K562 (cell line): ENCODE results near the gene TBL1X. TPM values are rescaled to one million over a fixed set of nuclear protein-coding genes. Genes with fewer than 3 reads are reported as not detected.

Source experiments
- ATAC-seq: fragments of 200-7000 bp; cut with Tn5 transposase; 3 replicates; pipeline ENCODE4 v1.9.1; 2020; ENCODE audit warnings: moderate library complexity
- BruUV-seq: library from RNA; stranded (reverse); fragments of 400-500 nt; replicated peaks from 2 replicates; lab custom pipeline; 2021; lab: Mats Ljungman, UMichigan
- CTCF ChIA-PET: fragments of 300-600 bp; formaldehyde crosslinking; extraction: SDS; loops from one replicate; lab custom pipeline; 2021; ENCODE audit warnings: low intra/inter-chr PET ratio; lab: Yijun Ruan, JAX
- POLR2A ChIA-PET: fragments of 300-600, 350-650 bp; sonication (Branson Sonifier 250); formaldehyde crosslinking; extraction: SDS; loops from one replicate; lab custom pipeline; 2021; ENCODE audit warnings: antibody characterized with exemption, inconsistent platforms; lab: Yijun Ruan, JAX
- DNase-seq, 4 experiments: peaks; one replicate each; pipeline versions ENCODE4 v3.0.0 to v3.0.0-alpha.2; 2011 to 2018; ENCODE audit warnings: low spot score in 3 of 4, mixed read lengths in 3 of 4; ENCODE audit errors: extremely low read depth in 1 of 4
- FAIRE-seq: peaks from 2 replicates; lab custom pipeline; 2011; peaks lifted over from hg19 to GRCh38; lab: Jason Lieb, UNC
- H2AFZ ChIP-seq: 2 replicates; pipeline ENCODE4 v1.6.0; 2011; ENCODE audit warnings: low read depth, low read length, control low read depth, inconsistent platforms
- H3K27ac ChIP-seq: fragments of 200-600 bp; 3 replicates; pipeline ENCODE4 v1.8.0; 2011; ENCODE audit warnings: low read depth, mild to moderate bottlenecking, control low read depth, inconsistent platforms, low read length, moderate library complexity, mixed read lengths; ENCODE audit errors: extremely low read depth
- H3K27me3 ChIP-seq, 2 experiments: fragments of 300-600 bp in 1 of 2; 2 replicates in 1 of 2; 3 replicates in 1 of 2; pipeline versions ENCODE4 v1.6.0 to v1.8.0; 2011; ENCODE audit warnings: inconsistent platforms in 2 of 2, low read length in 2 of 2, mild to moderate bottlenecking in 1 of 2, mixed read lengths in 1 of 2, moderate library complexity in 1 of 2; ENCODE audit not compliant: control insufficient read depth in 2 of 2, insufficient read depth in 2 of 2
- H3K36me3 ChIP-seq: fragments of 300-600 bp; 3 replicates; pipeline ENCODE4 v1.8.0; 2011; ENCODE audit warnings: mild to moderate bottlenecking, low read length, inconsistent platforms; ENCODE audit not compliant: control insufficient read depth, insufficient read depth
- H3K4me1 ChIP-seq, 2 experiments: fragments of 200-600 bp in 1 of 2; replicated peaks in 1 of 2; 2 replicates in 1 of 2; 3 replicates in 1 of 2; pipeline versions ENCODE4 v1.5.1 to v1.8.0; 2011; ENCODE audit warnings: inconsistent platforms in 2 of 2, low read length in 2 of 2, mild to moderate bottlenecking in 1 of 2, mixed read lengths in 1 of 2, moderate library complexity in 1 of 2; ENCODE audit not compliant: control insufficient read depth in 2 of 2, insufficient read depth in 2 of 2
- H3K4me2 ChIP-seq: 2 replicates; pipeline ENCODE4 v1.6.1; 2011; ENCODE audit warnings: low read length, control low read depth, inconsistent platforms, mixed read lengths; ENCODE audit not compliant: insufficient read depth
- H3K4me3 ChIP-seq: fragments of 200-600 bp; sonication (generic), shearing (Covaris generic); 2 replicates; pipeline ENCODE4 v1.5.1; 2016; ENCODE audit warnings: control low read depth, inconsistent platforms
- H3K79me2 ChIP-seq: fragments of 200-600 bp; 3 replicates; pipeline ENCODE4 v1.8.0; 2011; ENCODE audit warnings: low read length, inconsistent platforms; ENCODE audit not compliant: control insufficient read depth, insufficient read depth
- H3K9ac ChIP-seq, 2 experiments: 2 replicates each; pipeline versions ENCODE4 v1.6.0 to v1.6.1; 2011; ENCODE audit warnings: low read depth in 2 of 2, low read length in 2 of 2, control low read depth in 1 of 2, inconsistent platforms in 1 of 2, mild to moderate bottlenecking in 1 of 2, mixed read lengths in 1 of 2; ENCODE audit not compliant: insufficient read depth in 1 of 2
- H3K9me1 ChIP-seq: one replicate; pipeline ENCODE4 v1.6.0; 2011; ENCODE audit warnings: inconsistent platforms, mild to moderate bottlenecking, low read length, moderate library complexity; ENCODE audit not compliant: control insufficient read depth, insufficient read depth
- H3K9me3 ChIP-seq: replicated peaks from 2 replicates; pipeline ENCODE4 v1.5.1; 2011; ENCODE audit warnings: low read depth, low read length, inconsistent platforms; ENCODE audit not compliant: control insufficient read depth, insufficient read depth
- H4K20me1 ChIP-seq: replicated peaks from 2 replicates; pipeline ENCODE4 v1.6.1; 2011; ENCODE audit warnings: low read length, inconsistent platforms, mixed read lengths; ENCODE audit not compliant: control insufficient read depth, insufficient read depth
- BDP1 ChIP-seq: IDR thresholded peaks from 3 replicates; pipeline ENCODE4 v1.6.1; 2011; ENCODE audit not compliant: insufficient read length, insufficient read depth
- KDM4B ChIP-seq, 2 experiments: fragments of 450-650 bp in 1 of 2; sonication (generic) in 1 of 2; IDR thresholded peaks; 2 replicates each; pipeline ENCODE4 v1.6.1; 2016 to 2017; ENCODE audit warnings: borderline replicate concordance in 2 of 2, antibody characterized with exemption in 1 of 2, low read depth in 1 of 2, mild to moderate bottlenecking in 1 of 2
- PML ChIP-seq: IDR thresholded peaks from 2 replicates; pipeline ENCODE4 v1.6.1; 2012; ENCODE audit warnings: low read length, inconsistent platforms
- SMARCA4 ChIP-seq: fragments of 450-650 bp; IDR thresholded peaks from 2 replicates; pipeline ENCODE4 v1.6.1; 2016
- SNRNP70 ChIP-seq: fragments of 200-400 bp; formaldehyde crosslinking; optimal IDR thresholded peaks from 2 replicates; pipeline ENCODE3; 2017; ENCODE audit warnings: low read depth, low read length
- ZC3H8 ChIP-seq: fragments of 450-650 bp; IDR thresholded peaks from 2 replicates; pipeline ENCODE4 v1.6.1; 2017
- ZNF212 ChIP-seq: fragments of 450-650 bp; formaldehyde crosslinking; IDR thresholded peaks from 2 replicates; pipeline ENCODE4 v1.4.0; 2020; ENCODE audit warnings: mild to moderate bottlenecking
- ZNF24 ChIP-seq: fragments of 450-650 bp; IDR thresholded peaks from 2 replicates; pipeline ENCODE4 v1.6.1; 2016
- ZNF584 ChIP-seq: fragments of 200-800 bp; sonication (Bioruptor generic); IDR thresholded peaks from 2 replicates; pipeline ENCODE4 v1.6.1; 2016; ENCODE audit warnings: low read depth, mild to moderate bottlenecking, missing genetic modification characterization, missing compliant biosample characterization
- WGBS: fragments of 100-300 bp; shearing (Covaris generic); methylation state at CpG from one replicate; pipeline ENCODE4 v1.1.6; 2016; ENCODE audit warnings: low coverage, mixed read lengths; ENCODE audit not compliant: insufficient coverage; ENCODE audit errors: missing lambda C conversion rate; 5-methylcytosine and 5-hydroxymethylcytosine counted together
- in situ Hi-C: fragments of 300-500 bp; cut with MboI; formaldehyde crosslinking; loops from 4 replicates; pipeline ENCODE4 v1.15.0; 2018; ENCODE audit warnings: inconsistent platforms, mixed read lengths
- intact Hi-C: fragments of 100-400 bp; cut with micrococcal nuclease; formaldehyde crosslinking; loops from 2 replicates; pipeline ENCODE4 v1.14.2; 2022
- polyA plus RNA-seq, 8 experiments: library from polyadenylated mRNA; depleted of rRNA in 4 of 8; stranded (reverse) in 5 of 8; unstranded in 3 of 8; fragments of >200 nt; fragmentation: Nextera tagmentation in 2 of 8; fragmentation: Illumina TruSeq in 1 of 8; extraction: Ambion mirVana in 2 of 8; extraction: Trizol in 1 of 8; gene quantifications; 2 replicates each; pipeline versions ENCODE4 v1.2.1 to v1.2.3, GENCODE V29; 2011 to 2014; ENCODE audit warnings: inconsistent platforms in 1 of 8, missing spikeins in 1 of 8
- total RNA-seq, 7 experiments: library from RNA; depleted of rRNA in 6 of 7; stranded (reverse); fragments of >200 nt in 6 of 7; fragmentation: Illumina TruSeq in 2 of 7; extraction: Trizol in 2 of 7; gene quantifications; 2 replicates each; pipeline versions ENCODE4 v1.2.1 to v1.2.3, GENCODE V29; 2011 to 2021; ENCODE audit warnings: low replicate concordance in 1 of 7
- TF ChIP-seq, protein P1 (sequence below), 2 experiments: fragments of 200-800 bp in 1 of 2; sonication (Bioruptor generic) in 1 of 2; sonication (generic) in 1 of 2; formaldehyde crosslinking in 1 of 2; IDR thresholded peaks in 1 of 2; conservative IDR thresholded peaks in 1 of 2; 2 replicates each; pipeline versions ENCODE4 v1.5.0 to v1.6.1; 2016 to 2020; ENCODE audit warnings: missing compliant biosample characterization in 1 of 2, missing genetic modification characterization in 1 of 2, missing genetic modification reagents in 1 of 2
- TF ChIP-seq, protein P2 (sequence below), 2 experiments: IDR thresholded peaks; 2 replicates each; pipeline ENCODE4 v1.6.1; 2012; ENCODE audit warnings: improper control_type of control experiment in 2 of 2, low read depth in 2 of 2, low read length in 2 of 2, borderline replicate concordance in 1 of 2

TBL1X gene
- total and polyA plus RNA-seq, 9 of the 15 experiments (the other 6 are each of a cell fraction or from before 2014, with no cell fraction given): 6.0 to 49.6 (median 19.7) TPM

DNA sequence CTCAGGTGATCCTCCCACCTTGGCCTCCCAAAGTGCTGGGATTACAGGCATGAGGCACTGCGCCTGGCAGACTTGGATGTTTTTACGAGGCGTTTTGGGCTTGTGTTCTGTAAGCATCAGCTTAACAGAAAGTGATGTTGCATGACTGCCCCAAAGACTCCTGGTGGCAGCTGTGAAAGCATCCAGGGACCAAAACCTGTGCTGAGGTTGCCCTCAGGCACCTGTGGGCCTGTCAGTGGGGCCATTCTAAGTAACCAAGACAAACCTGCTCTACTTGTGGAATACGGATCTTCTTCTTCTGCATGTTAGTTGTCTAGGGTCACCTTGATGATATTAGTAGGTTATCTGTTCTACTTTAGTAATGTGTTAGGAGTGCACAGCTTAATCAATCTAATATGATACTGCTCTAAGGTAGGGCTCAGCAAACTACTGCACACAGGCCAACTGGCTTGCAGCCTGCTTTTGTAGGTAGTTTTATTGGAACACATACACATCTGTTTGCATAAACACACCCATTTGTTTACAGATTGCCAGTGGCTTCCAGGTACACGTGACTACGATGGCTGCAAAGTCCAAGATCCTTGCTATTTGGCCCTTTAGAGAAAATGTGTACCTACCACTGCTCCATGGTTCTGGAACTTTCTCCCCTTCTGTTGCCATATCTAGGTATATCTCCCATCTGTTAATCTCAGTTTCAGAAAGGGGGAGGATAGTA lies 164.1 kb downstream of the TBL1X start (continued):
- TF ChIP-seq, protein P1, sequence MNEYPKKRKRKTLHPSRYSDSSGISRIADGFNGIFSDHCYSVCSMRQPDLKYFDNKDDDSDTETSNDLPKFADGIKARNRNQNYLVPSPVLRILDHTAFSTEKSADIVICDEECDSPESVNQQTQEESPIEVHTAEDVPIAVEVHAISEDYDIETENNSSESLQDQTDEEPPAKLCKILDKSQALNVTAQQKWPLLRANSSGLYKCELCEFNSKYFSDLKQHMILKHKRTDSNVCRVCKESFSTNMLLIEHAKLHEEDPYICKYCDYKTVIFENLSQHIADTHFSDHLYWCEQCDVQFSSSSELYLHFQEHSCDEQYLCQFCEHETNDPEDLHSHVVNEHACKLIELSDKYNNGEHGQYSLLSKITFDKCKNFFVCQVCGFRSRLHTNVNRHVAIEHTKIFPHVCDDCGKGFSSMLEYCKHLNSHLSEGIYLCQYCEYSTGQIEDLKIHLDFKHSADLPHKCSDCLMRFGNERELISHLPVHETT (CRISPR knock-in tag; conservative IDR thresholded peaks at IDR 0.05 in 1 of 2, IDR thresholded peaks at IDR 0.05 in 1 of 2): no peak
- TF ChIP-seq PML (no peak), SNRNP70 (no peak), ZC3H8 (no peak)
- TF ChIP-seq, all 486 proteins: peak for 0

DNA sequence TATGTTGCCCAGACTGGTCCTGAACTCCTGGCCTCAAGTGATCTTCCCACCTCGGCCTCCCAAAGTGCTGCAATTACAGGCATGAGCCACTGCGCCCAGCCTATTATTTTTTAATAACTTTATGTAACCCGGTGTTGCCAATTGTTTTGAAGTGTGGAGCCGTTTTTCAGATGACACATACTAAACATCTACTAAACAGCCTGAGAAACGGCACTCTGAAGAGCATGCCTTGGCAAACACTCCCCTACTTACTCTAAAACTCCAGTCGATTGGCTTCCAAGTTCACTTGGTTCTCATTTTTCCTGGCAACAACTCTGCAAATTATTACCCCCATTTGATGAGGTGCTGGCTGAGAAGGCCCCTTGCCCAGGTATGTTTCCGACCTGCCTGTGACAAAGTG lies 169.7 kb downstream of the TBL1X start:
- Histone ChIP-seq H3K4me3 (no peak overlapping the region), H3K36me3 (no peaks in the 10 kb centered on the region), H3K9ac (no peak overlapping the region), H3K4me2 (no peak overlapping the region), H3K9me1 (no peaks in the 10 kb centered on the region), H3K79me2 (peaks cover 8% of the 10 kb centered on the region; the same call in 1 of the 3 replicates), H3K9me3 (no peaks in the 10 kb centered on the region), H3K27ac (no peak overlapping the region), H3K4me1 (no peaks in the 10 kb centered on the region), H3K27me3 (no peaks in the 10 kb centered on the region), H4K20me1 (no peaks in the 10 kb centered on the region), H2AFZ (no peak overlapping the region)
- DNase-seq: no peak
- BruUV-seq: no TSS peak
- POLR2A ChIA-PET: interaction anchor here (0.6 to 1.0 kb wide), 2 partner anchors 12 to 293 kb away, joined by 3 to 4 read pairs; no protein-coding TSS in a partner anchor
- no peak for ATAC-seq
- in situ Hi-C loops (no loop called here), intact Hi-C loops (no loop called here)
- WGBS: 71% methylated on average over 3 of the region's 7 CpGs
- CTCF ChIA-PET: no interaction called here
- no peak for FAIRE-seq
- TF ChIP-seq BDP1 (no peak), ZNF212 (CRISPR knock-in tag) (no peak), KDM4B (IDR thresholded peaks at IDR 0.05; ENCODE audit: borderline replicate concordance in 2 of 2, low read depth in 1 of 2) (no peak), ZNF24 (no peak), SMARCA4 (no peak), ZNF584 (no peak)
- TF ChIP-seq, protein P2, sequence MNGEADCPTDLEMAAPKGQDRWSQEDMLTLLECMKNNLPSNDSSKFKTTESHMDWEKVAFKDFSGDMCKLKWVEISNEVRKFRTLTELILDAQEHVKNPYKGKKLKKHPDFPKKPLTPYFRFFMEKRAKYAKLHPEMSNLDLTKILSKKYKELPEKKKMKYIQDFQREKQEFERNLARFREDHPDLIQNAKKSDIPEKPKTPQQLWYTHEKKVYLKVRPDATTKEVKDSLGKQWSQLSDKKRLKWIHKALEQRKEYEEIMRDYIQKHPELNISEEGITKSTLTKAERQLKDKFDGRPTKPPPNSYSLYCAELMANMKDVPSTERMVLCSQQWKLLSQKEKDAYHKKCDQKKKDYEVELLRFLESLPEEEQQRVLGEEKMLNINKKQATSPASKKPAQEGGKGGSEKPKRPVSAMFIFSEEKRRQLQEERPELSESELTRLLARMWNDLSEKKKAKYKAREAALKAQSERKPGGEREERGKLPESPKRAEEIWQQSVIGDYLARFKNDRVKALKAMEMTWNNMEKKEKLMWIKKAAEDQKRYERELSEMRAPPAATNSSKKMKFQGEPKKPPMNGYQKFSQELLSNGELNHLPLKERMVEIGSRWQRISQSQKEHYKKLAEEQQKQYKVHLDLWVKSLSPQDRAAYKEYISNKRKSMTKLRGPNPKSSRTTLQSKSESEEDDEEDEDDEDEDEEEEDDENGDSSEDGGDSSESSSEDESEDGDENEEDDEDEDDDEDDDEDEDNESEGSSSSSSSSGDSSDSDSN (IDR thresholded peaks at IDR 0.05; ENCODE audit: borderline replicate concordance in 1 of 2, low read depth in 2 of 2, low read length in 2 of 2): no peak
